HUES64 (cell line): ENCODE results near the gene NTRK3.

ENCODE experiments used
- H3K27ac ChIP-seq: 2 replicates; pipeline ENCODE4 v1.7.0; 2013; ENCODE audit warnings: low read depth, low read length, inconsistent platforms
- H3K27me3 ChIP-seq: 2 replicates; pipeline ENCODE4 v1.6.1; 2013; ENCODE audit warnings: mild to moderate bottlenecking, low read length; ENCODE audit not compliant: insufficient read depth
- H3K36me3 ChIP-seq: 2 replicates; pipeline ENCODE4 v1.6.1; 2013; ENCODE audit warnings: mild to moderate bottlenecking, low read length; ENCODE audit not compliant: insufficient read depth
- H3K4me1 ChIP-seq: 2 replicates; pipeline ENCODE4 v1.6.1; 2013; ENCODE audit warnings: mild to moderate bottlenecking, low read length, moderate library complexity; ENCODE audit not compliant: insufficient read depth
- H3K4me3 ChIP-seq: 2 replicates; pipeline ENCODE4 v1.5.1; 2013; ENCODE audit warnings: mild to moderate bottlenecking, low read length, moderate library complexity
- H3K9ac ChIP-seq: 2 replicates; pipeline ENCODE4 v1.6.1; 2013; ENCODE audit warnings: mild to moderate bottlenecking, low read depth, low read length
- H3K9me3 ChIP-seq: 2 replicates; pipeline ENCODE4 v1.6.1; 2013; ENCODE audit warnings: low read depth, low read length; ENCODE audit not compliant: insufficient read depth
- WGBS: fragments of 150-250, 120-280 bp; methylation state at CpG from one replicate; pipeline ENCODE4 v1.1.7; 2013; ENCODE audit warnings: missing lambda C conversion rate; 5-methylcytosine and 5-hydroxymethylcytosine counted together

Gene NTRK3

GRCh38 chr15:88178631-88179030, 77.9 kb downstream of the NTRK3 start:
- Histone ChIP-seq H3K9ac (no peak overlapping the region), H3K9me3 (no peaks in the 10 kb centered on the region), H3K4me3 (no peak overlapping the region), H3K27me3 (no peaks in the 10 kb centered on the region), H3K36me3 (no peaks in the 10 kb centered on the region), H3K27ac (no peak overlapping the region), H3K4me1 (no peaks in the 10 kb centered on the region)
- WGBS: 81% methylated on average over 5 of the region's 5 CpGs

DNA sequence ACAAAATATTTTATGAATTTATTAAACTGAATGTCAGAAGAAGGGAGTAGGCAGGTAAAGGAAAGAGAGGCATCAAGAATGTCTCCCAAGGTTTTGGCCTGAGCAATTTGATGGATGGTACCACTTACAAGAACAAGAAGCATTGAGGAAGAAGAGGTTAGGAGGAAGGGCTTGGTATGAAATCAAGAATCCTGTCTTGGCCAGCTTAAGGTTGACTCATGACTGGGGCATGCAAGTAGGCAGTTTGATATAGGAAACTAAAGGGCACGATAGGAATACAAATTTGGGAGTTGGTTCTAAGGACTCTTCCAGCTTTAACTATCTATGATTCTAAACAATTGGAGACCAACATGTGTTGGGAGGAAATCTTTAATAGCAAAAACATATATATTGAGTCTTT, 79.1 kb downstream of the NTRK3 start:
- 92% methylated on average over 1 of the region's 1 CpG for WGBS
- H3K4me3 ChIP-seq: no peak overlapping the region
- no peaks in the 10 kb centered on the region for H3K4me1 ChIP-seq
- no peaks in the 10 kb centered on the region for H3K36me3 ChIP-seq
- H3K9me3 ChIP-seq: no peaks in the 10 kb centered on the region
- H3K27ac ChIP-seq: no peak overlapping the region
- H3K27me3 ChIP-seq: no peaks in the 10 kb centered on the region
- no peak overlapping the region for H3K9ac ChIP-seq

DNA sequence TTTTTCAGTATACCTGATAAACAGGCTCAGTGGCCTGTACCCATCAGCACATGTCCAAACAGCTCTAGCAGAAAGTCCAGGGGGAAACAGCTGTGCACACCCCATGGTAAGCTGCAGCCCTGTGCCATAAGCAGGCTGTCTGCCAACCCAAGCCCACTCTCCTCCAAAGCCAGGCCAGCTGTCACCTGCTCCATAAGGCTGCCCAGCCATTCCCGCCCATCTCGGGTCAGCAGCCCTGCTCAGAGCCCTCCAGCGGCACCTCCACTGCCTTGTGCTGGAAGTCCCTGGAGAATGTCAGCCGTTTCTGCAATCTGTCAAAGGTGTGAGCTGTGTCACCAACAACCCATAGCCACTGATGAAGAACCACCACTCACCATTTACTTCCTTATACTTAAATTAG, 82.0 kb downstream of the NTRK3 start:
- 83% methylated on average over 4 of the region's 4 CpGs for WGBS
- no peak overlapping the region for H3K4me3 ChIP-seq
- H3K27ac ChIP-seq: no peak overlapping the region
- H3K9me3 ChIP-seq: no peaks in the 10 kb centered on the region
- no peaks in the 10 kb centered on the region for H3K4me1 ChIP-seq
- H3K9ac ChIP-seq: no peak overlapping the region
- no peaks in the 10 kb centered on the region for H3K36me3 ChIP-seq
- no peaks in the 10 kb centered on the region for H3K27me3 ChIP-seq

DNA sequence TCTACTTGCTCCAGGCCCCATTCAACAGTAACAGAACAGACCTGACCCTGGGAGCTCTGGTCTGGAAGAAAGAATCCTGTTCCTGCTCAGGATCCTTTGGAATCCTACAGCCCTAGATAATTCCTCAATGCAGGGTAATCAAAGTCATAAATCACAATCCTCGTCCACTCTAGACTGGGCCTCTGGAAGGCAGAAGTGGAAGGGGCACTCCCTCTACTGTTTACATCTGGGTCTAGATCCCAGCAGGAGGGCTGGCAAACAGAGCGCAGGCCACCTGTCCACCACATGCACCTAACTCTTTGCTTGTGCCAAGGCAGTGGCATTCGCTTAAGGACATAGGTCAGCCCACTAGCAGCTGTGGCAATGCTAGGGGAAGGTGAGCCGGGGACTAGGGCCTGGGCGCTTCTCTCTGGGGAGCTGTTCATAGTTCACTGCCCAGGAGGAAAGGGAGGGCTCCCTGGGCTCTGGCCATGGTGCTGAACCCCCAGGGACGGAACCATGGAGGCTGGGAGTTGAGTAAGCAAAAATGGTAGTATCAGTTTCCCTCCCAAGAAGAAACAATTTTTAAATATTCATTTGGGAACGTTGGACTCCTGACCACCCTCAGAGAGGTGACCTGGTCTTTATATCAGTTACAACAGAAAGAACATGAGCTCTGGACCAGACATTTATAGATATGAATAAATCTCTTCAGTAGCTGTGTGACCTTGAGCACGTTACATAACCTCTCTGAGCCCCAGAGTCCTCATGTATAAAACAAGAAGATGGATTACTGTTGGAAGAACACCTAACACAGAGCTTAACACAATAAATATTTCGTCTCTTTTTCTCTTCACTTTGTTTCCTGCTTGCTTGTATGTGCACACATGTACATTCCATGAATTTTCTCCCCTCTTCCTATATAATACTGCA, 90.2 kb downstream of the NTRK3 start:
- Histone ChIP-seq H3K9ac (no peak overlapping the region), H3K36me3 (no peaks in the 10 kb centered on the region), H3K4me3 (no peak overlapping the region), H3K4me1 (no peaks in the 10 kb centered on the region), H3K9me3 (no peaks in the 10 kb centered on the region), H3K27me3 (no peaks in the 10 kb centered on the region), H3K27ac (no peak overlapping the region)
- 44% methylated on average over 9 of the region's 9 CpGs for WGBS

DNA sequence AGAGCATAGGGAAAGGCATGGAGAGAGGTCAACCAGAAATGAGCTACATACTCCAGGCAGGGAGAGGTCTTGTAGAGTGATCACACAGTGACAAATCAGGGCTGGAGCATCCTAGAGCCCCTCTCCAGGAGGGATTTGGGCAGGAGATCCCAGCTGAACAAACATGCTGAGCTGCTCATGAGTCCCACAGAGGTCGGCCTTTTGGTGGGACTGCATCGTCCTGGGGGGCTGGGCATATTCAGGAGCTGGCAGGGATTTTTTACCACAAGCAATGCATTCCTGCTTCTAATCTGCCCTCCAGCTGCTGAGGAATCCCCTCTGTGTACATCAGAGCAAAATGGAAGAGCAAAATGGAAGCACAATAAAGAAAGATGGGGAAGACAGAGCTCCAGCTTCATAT, 94.9 kb downstream of the NTRK3 start:
- no peak overlapping the region for H3K9ac ChIP-seq
- no peaks in the 10 kb centered on the region for H3K9me3 ChIP-seq
- no peaks in the 10 kb centered on the region for H3K27me3 ChIP-seq
- H3K36me3 ChIP-seq: no peaks in the 10 kb centered on the region
- H3K27ac ChIP-seq: no peak overlapping the region
- no peak overlapping the region for H3K4me3 ChIP-seq
- WGBS: 91% methylated on average over 2 of the region's 2 CpGs
- no peaks in the 10 kb centered on the region for H3K4me1 ChIP-seq

DNA sequence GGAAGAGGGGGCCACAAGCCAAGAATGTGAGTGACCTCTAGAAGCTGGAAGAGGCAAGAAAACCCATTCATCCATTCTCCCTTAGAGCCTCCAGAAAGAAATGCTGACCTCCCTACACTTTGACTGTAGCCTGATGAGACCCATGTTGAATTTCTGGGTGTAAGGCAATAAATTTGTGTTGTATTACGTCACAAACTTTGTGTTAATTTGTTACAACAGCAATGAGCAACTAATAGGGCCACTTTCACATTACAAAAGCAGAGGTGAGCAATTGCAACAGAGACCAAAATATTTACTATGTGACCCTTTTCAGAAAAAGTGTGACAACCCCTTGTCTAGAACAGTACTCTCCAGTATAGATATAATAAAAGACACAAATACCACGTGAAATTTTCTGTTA, 101.2 kb downstream of the NTRK3 start:
- 80% methylated on average over 1 of the region's 2 CpGs for WGBS
- no peak overlapping the region for H3K4me3 ChIP-seq
- no peaks in the 10 kb centered on the region for H3K36me3 ChIP-seq
- H3K27me3 ChIP-seq: no peaks in the 10 kb centered on the region
- H3K27ac ChIP-seq: no peak overlapping the region
- H3K9ac ChIP-seq: no peak overlapping the region
- no peaks in the 10 kb centered on the region for H3K9me3 ChIP-seq
- peaks cover 2% of the 10 kb centered on the region; the same call in 1 of the 2 replicates for H3K4me1 ChIP-seq

DNA sequence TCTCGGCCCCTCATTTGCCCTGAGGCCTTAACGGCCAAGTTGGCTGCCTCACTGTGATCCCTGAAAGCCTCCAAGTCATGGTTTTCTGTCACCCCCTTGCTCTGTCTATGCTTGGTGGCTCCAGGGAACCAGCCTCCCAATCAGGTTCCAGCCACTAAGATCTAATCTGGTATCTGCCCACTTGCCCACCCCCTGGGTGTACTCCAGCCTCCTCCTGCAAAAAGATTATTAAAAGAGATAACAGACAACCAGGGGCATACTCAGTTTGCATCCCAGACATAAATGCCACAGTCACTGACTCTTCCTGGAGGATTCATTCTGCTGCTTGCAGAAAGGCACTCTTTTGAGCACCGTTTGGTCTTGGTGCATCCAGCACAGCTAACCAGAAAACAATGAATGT, 103.9 kb downstream of the NTRK3 start:
- Histone ChIP-seq H3K4me3 (no peak overlapping the region), H3K9me3 (no peaks in the 10 kb centered on the region), H3K27ac (no peak overlapping the region), H3K4me1 (peaks cover 2% of the 10 kb centered on the region; the same call in 1 of the 2 replicates), H3K36me3 (no peaks in the 10 kb centered on the region), H3K9ac (no peak overlapping the region), H3K27me3 (no peaks in the 10 kb centered on the region)
- WGBS: 83% methylated on average over 3 of the region's 3 CpGs

DNA sequence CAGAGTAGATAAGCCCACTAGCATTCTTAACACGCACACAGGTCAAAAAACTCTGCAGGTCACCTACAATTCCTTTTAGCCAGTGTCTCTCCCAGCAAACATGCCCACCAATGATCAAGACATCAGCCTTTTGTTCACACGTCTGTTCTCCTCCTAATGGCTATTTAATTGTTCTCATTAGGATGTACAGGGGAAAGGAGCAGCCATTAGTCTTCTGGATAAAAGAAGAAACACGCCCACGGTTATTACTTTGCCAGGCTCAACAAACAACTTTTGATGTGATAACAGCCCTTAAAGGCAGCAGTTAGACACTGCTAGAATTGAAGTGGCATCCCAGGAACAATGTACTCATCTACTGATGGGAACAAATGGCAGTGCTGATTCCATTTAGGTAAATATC, 108.8 kb downstream of the NTRK3 start:
- Histone ChIP-seq H3K27me3 (no peaks in the 10 kb centered on the region), H3K4me3 (no peak overlapping the region), H3K27ac (no peak overlapping the region), H3K9me3 (no peaks in the 10 kb centered on the region), H3K9ac (no peak overlapping the region), H3K36me3 (no peaks in the 10 kb centered on the region), H3K4me1 (peaks cover 2% of the 10 kb centered on the region; the same call in 1 of the 2 replicates)
- WGBS: 89% methylated on average over 4 of the region's 4 CpGs

DNA sequence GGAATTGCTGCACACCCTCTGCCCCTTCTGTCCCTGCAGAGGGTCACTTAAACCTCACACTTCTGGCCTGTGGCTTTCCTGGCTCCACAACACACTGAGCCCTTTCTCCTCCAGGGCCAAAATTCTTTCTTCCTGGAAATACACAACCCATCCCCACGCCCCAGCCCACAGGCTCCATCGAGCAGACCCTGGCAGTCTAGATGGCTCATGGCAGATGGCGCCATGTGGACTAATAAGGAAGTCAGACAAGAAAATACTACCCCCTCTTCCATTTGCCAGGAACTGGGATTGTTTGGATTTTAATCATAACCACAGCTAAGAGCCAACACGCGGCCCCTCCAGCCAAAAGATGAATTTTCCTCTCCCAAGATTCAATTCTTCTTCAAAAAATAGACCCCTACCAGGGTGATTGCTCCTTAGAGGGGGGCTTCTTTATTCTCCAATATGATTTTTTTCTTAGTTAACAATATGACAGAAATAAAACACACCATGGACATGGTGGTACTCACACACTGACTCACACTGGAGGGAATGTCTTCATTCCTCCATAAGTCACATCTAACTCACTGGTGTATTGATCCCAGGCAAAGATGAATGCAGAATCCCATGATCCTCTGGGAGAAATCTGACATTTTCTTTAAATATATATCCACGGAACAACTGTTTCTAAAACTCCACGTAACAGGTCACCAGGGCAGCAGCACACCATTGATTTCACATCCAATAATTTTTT, 111.5 kb downstream of the NTRK3 start:
- H3K4me1 ChIP-seq: no peaks in the 10 kb centered on the region
- H3K27ac ChIP-seq: no peak overlapping the region
- H3K9ac ChIP-seq: no peak overlapping the region
- no peaks in the 10 kb centered on the region for H3K9me3 ChIP-seq
- no peaks in the 10 kb centered on the region for H3K27me3 ChIP-seq
- H3K4me3 ChIP-seq: no peak overlapping the region
- 90% methylated on average over 7 of the region's 7 CpGs for WGBS
- H3K36me3 ChIP-seq: no peaks in the 10 kb centered on the region

GRCh38 chr15:88142121-88142520, 114.4 kb downstream of the NTRK3 start:
- WGBS: 92% methylated on average over 6 of the region's 6 CpGs
- Histone ChIP-seq H3K27ac (no peak overlapping the region), H3K4me3 (no peak overlapping the region), H3K27me3 (no peaks in the 10 kb centered on the region), H3K9ac (no peak overlapping the region), H3K36me3 (no peaks in the 10 kb centered on the region), H3K9me3 (no peaks in the 10 kb centered on the region), H3K4me1 (no peaks in the 10 kb centered on the region)

DNA sequence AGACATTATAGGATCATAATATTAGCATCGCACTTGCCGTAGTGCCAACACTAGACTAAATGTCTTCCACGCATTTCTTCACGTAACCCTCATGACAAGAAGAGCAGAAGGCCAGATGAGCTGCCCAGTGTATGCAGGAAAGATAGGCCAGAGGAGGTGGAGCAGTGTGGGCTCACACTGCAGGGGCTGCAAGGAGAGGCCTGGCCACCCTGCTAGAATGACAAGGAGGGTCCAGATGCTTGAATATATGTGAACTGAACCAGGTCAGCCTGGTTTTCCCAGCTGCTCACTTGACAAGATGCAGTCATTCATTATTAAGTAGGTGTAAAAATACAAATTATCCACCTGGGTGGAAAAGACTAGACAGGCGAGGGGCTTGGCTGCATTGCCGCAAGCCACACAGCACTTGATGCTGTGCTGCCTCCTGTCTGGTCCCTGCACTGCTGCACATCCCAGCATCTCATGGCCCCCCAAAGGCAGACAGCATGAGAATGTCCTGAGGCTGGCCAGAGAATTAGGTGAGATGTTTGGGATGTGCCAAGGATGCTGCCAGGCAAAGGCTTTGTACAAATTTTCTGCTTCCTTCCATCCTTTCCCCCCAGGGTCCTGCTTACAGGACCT, 115.2 kb downstream of the NTRK3 start:
- Histone ChIP-seq H3K4me1 (no peaks in the 10 kb centered on the region), H3K9ac (no peak overlapping the region), H3K9me3 (no peaks in the 10 kb centered on the region), H3K27ac (no peak overlapping the region), H3K4me3 (no peak overlapping the region), H3K27me3 (no peaks in the 10 kb centered on the region), H3K36me3 (no peaks in the 10 kb centered on the region)
- 98% methylated on average over 6 of the region's 6 CpGs for WGBS
